ENCODE measurements around the gene USB1. TPM values are rescaled to one million over a fixed set of nuclear protein-coding genes. Genes with fewer than 3 reads are reported as not detected.
"Not testable (repeated sequence)": the region's sequence is repeated elsewhere in the genome, so short reads cannot be mapped to it uniquely, and the experiment has no call there.

Gene USB1
- total RNA-seq, 1 donor from 2014 or later = 21.8 TPM

DNA sequence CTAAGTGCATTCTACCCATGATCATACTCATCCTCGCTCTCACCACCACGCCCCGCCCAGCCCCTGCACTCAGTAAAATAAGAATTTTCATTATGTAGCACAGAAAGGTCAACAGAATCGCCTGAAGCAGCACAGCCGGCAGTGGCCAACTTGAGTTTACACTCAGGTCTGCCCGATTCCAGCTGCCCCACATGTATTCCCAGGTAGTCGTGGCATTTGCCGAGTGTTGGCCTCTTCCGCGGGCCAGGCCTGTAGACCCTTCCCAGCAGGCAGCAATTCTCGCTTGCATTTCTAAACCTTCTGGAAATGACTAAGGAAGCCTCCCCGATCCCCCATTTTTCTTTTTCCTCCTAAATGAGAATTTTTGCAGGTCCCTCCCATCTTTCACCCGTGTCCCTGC lies 30.9 kb upstream of the USB1 start:
- DNase-seq = no peak

DNA sequence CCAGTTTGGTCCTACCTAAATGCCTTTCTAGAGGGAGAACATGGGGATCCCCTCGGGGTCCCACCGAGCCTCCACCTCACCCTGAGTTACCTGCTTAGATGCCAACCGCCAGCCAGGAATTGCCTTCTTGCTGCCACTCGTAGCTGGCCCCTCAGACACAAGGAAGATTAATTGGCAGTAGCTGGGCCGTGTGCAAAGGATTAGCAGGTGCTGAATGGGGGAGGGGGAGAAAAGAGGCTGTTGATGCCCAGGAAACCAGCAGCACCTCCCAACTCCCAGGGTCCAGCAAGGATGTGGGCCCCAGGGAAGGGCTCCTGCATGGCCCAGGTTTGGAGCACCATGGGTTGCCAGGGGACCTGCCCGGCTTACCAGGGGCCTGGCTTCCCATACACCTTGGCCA lies 30.2 kb upstream of the USB1 start, which contains the start of gene CNGB1:
Gene CNGB1 (minus strand): TSS at position 159 of the 400 bp plus-strand sequence. CDS start 3,842 bp downstream, outside the sequence.
- no peak for DNase-seq

- DNase-seq = no peak
Measured at GRCh38 chr16:57971848-57972247, 29.4 kb upstream of the USB1 start.

DNA sequence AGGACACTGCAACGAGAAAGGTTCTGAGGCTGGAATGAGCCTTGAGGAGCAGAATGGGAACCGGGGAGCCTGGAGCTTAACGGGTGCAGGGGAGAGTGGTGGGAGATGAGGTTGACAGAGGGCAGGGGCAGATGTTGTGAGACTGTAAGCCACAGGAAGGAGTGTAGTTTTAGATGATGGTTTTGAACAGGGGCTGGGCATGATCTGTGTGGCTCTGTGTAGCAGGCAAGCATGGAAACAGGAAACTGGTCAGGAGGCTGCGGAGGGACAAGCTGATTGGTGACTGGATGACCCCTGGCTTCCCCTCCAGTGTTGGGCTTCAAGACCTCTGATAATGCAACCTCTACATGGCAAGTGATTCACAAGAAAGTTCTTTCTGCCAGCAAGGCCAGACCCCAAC lies 28.9 kb upstream of the USB1 start:
- DNase-seq = no peak

DNA sequence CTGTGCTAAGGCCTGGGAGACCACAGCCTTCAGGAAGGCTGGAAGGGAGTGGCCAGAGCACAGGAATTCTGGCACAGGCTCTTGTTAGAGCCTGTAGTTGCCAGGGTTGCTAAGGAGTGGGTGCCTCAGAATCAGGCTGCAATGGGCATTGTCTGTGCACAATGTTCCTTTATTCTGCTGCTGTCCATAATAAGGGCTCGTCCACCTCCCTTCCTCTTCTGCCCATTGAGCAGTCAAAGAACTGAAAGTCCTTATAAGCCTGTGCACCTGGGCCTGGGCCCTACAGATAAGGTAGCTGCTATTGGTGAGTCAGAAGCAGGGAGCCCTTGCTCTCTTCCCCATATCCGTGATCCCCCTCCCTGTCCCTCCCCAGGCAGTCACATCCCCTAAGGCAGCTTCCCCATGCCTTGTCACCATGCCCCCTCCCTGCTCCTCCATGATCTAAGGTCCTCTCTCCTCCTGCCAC lies 24.8 kb upstream of the USB1 start:
- DNase-seq = peak; percentile 8

DNA sequence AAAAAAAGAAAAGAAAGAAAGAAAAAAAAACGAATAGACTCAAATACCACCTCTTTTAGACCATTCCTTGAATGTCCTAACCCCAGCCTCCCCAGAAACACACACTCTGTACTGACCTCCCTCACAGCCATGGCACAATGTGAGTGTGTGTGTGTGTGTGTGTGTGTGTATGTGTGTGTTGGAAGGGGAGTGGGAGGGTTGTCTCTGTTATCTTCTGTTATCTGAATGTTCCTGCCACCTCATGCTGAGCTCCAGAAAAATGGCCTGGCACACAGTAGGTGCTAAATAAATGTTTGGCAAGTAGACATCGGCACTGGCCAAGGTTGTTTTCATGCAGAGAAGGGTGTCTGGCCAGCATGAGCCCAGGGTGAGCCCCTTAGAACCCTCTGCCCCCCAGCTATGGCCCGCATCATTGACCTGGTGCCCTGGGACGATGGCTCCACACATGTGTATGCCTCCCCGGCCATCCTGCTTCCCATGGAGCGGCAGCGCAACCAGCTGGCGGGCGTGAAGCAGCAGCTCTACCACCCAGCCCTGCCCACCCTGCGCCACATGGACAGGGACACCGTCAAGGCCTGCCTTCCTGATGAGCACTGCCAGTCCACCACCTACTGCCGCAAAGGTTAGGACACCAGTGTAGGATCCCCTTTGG lies 23.7 kb upstream of the USB1 start:
- no peak for DNase-seq

GRCh38 chr16:57978070-57978465 lies 23.1 kb upstream of the USB1 start:
- not testable (repeated sequence) for DNase-seq

DNA sequence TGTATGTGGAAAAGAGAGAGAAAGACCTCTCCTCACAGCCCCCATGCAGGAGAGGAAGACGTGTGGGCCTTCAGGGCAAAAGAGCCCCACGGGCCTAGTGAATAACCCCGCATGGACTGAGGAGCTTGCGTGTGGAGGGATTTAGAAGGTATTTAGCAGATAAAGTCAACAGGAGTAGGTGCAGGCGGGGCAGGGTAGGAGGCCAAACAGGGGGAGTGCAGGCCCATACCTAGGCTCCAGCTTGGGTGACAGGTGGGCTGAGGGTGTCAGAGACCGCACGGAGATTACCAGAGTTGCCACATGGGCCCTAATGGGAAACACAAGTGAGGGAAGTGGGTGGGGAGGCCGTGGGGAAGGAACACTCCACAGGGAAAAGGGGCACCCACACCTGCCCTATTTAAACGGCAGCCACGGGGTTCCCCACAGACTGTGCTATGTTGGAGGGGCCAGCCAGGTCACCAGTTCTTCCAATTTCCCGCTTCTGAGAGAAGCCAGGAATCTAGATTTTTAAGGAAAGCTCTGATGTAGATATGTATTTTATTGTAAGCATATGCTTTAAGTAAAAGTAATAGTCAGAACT lies 22.1 kb upstream of the USB1 start:
- DNase-seq = no peak

- DNase-seq = no peak
Measured at GRCh38 chr16:57981636-57982035, 19.6 kb upstream of the USB1 start.

- DNase-seq = no peak
Measured at GRCh38 chr16:57982385-57982784, 18.8 kb upstream of the USB1 start.

DNA sequence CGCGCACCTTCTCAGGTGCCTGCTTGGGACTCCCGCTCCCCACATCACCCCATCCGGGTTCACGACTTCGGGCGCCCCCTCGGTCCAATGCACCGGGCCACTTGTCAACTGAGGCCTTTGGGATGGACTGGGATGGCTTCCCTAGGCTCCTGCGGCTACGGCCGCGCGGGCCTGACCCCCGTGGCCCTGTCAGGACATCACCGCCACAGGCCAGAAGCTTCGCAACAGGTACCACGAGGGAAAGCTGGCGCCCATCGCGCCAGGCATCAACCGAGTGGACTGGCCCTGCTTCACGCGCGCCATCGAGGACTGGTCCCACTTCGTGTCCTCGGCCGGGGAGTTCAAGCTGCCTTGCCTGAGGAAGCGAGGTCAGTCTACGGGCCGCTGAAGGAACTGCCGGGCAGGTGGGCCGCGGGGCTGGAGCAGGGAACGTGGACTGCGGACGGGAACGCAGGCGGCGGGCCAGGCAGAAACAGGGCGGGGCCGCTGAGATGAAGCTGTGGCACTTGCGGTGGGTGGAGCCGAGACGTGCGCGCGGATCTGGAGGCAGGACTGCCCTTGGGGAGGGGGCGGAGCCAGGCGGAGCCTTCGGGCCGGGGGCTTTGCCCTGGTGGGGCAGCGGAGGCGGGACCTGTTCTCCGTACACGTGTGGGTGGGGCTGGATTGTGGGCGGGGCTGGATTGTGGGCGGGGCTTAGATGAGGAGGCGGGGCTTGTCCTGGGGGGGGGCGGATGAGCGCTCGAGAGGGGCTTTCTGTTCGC lies 16.6 kb upstream of the USB1 start:
- peak; percentile 91 for DNase-seq

DNA sequence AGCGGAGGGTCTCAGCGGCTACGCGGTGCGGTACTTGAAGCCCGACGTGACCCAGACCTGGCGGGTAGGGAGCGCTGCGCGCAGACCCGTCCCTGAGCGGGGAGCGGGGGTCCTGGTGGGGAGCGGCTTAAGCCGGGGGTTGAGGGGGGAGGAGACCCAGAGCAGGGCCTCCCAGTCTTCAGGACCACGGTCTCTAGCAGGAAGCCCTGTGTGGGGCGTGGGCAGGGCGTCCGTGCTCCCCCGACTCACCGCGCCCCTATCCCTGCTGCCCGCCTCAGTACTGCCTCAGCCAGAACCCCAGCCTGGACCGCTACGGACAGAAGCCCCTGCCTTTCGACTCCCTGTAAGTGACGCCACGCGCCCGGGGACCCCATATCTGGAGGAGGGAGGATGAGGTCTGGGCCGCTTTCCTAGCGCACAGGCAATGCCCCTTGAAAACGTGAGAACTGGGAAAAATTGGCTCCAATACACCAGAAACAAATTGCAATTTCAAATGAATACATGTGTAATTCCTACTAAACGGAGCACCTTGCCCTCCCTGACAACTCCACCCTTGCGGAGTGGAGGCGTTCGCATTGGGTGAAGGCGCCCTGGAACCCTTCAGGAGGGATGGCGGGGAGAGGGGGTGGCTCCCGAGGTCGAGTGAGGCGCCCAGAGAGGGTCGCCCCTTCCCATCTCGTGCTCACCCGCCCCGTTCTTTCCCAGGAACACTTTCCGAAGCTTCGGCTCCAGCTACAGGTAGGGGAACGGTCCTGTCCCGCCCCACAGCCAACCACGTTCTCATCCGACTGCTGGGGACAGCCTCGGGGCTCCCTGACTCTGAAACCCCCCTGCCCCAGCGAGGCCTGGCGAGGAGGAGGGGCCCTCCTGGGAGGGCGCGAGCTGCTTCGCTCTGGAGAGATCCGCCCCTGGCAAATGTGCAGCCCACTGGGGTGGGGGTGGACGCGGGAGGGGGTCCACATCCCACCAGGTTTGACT lies 15.7 kb upstream of the USB1 start:
- DNase-seq = peak; percentile 25

DNA sequence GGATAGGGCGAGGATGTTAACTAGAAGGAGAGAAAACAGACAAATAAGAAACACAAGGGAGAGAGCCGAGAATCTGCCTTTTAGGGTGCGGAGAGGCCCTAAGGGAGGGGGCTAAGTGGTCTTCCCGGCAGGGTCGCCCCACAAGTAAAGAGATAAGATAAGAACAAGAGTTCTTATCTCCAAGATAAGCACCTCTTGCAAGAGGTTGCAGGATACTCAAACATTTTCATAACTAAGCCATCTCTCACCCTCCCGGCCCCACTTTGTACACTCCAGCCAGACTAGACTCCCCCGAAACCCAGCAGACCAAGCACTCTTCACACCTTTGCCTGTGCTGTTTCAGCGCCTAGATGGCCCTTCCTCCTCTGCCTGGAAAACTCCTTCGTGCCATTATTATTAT lies 15.0 kb upstream of the USB1 start:
- DNase-seq = no peak

GRCh38 chr16:57987441-57988177 lies 13.6 kb upstream of the USB1 start:
- DNase-seq = no peak

DNA sequence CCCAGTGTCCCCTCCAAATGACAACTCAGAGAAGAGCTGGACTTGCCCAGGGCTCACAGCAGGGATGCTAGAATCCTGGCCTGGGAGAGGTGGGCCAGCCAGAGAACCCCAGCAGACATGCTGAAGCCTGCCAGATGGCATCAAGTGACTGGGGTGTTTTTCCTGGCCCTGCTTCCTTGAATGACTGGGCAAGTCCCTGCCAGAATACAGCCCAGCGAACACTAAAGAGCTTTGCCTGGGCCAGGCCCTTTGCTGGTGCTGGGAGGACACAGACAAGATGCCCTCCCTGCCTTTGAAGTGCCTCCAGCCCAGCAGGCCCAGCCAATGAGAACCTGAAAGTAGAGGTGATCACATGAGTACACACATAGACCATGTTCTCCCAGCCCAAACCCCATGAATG lies 12.3 kb upstream of the USB1 start:
- DNase-seq = peak; percentile 22

DNA sequence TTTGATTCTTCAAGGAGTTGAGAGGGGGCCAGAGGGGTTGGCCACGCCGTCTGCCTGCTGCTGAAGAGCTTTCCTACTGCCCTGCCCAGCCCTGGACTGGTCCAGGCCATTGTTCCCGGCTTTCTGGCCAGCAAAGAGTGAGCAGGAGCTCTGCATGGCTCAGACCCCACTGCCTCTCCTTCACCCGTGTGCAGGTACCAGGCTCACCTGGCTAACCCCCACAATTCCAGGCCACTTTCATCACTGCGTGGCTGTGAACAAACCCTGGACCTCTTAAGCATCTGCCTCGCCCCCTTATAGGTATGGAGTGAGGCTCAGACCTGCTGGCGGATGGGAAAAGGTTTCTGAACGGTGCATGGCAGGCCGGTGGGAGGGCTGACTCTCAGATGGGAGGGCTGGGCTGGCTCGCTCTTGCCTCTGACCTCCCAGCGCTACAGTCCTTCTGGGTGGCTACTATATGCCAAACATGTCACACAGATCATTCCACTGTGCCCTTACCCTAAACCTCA lies 9.6 kb upstream of the USB1 start:
- DNase-seq = no peak

- no peak for DNase-seq
Measured at GRCh38 chr16:57992084-57992483, 9.1 kb upstream of the USB1 start.

GRCh38 chr16:57993438-57993837 lies 7.8 kb upstream of the USB1 start:
- peak; percentile 26 for DNase-seq

GRCh38 chr16:57993897-57994296 lies 7.3 kb upstream of the USB1 start:
- DNase-seq = no peak

DNA sequence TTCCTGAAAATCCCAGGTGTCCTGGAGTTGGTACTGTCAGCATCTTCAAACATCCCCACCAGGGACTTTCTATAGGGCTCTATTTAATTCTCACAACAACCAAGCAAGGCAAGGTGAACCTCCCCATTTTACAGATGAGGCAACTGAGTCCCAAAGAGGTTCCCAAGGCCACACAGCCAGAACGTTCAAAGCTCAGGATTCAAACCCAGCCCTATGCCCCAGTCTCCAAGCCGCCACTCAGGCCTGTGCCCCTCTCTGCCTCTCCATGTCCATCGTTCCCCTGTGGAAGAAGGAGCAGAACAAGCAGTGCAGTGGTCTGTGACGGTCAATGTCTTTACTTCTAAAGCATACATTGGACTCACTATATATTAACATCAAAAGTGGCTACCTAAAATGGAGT lies 6.8 kb upstream of the USB1 start:
- no peak for DNase-seq

DNA sequence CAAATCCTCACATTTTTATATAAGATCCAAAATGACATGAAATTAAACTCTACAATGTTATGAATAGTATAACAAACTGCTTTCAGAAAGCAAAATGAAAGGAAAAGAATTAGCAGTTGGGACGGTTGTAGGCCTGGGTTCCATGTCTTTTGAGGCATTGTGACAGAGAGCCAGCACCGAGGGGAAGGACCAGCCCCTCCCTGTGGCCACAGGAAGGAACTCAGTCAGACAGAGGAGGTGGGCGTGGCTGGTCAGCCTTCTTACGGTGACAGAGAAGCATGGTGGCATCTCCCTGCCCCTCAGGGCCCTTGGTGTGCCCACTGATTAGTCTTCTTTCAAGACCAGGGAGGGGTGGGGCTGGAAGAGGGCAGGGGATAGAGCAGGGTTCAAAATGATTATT lies 6.4 kb upstream of the USB1 start:
- peak; percentile 21 for DNase-seq

Measured in tongue (tissue), 2 donors.